ENCODE results near the gene PPM1L.

The PPM1L gene

DNA sequence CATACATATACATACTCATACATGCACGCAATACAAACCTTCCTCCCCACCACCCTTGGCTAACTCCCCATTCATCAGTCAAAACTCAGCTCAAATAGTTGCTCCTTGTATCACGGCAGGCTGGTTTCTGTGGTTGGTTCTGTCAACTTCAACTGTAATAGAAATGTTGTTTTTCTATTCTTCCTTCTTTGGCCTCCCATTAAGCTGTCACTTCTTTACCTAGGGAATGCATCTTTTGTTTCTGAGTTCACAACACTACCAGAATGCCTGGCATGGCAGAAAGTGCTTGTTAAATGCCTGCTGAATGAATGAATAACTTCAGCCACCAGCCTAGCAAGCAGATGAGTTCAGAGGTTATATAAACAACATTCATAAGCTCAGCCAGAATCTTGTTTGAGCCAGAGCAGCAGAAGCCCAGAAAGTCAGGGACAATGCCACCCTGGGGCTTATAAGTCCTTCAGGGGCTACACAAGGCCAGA, 286.0 kb downstream of the PPM1L start:
- no peak overlapping the region for H3K4me3 ChIP-seq (ENCODE audit: low read length)

DNA sequence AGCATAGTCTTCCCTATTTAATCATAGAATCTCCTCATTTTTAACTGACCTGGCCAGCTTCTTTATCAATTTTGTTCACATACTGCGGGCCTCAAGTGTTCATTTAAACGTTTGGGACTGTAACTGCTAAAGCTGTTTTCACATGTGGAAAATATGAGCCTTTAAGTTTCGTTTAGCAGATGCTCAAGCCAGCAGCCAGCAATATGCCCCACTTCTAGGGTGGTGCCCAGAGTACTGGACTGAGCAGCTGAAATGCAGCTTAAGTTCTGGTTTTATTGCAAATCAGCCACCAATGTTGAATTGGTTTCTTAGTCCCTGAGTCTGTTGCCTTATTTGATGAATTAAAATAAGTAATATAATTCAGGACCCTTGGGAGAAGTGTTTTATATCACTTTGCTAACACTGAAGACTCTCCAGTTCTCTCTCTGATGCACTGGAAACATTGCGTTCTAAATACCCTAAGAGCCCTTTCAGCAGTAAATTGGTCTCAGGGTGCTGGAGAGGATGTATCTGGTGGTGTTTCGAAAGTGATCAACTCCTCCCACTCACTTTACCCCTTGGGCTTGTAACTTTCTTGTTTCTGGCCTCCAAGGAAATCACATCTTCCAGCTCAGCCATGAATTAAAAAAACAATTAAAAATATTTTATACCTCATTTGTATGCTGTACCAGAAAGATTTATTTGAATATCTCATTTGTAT, 287.5 kb downstream of the PPM1L start:
- TF ChIP-seq ZNF274 (IDR thresholded peaks at IDR 0.05; ENCODE audit: low read depth, low read length) = no peak
- no peak overlapping the region for H3K4me3 ChIP-seq (ENCODE audit: low read length)

More for the DNA sequence above, 286.0 kb downstream of the PPM1L start:
- TF ChIP-seq ZNF274 (IDR thresholded peaks at IDR 0.05; ENCODE audit: low read depth, low read length) = no peak

DNA sequence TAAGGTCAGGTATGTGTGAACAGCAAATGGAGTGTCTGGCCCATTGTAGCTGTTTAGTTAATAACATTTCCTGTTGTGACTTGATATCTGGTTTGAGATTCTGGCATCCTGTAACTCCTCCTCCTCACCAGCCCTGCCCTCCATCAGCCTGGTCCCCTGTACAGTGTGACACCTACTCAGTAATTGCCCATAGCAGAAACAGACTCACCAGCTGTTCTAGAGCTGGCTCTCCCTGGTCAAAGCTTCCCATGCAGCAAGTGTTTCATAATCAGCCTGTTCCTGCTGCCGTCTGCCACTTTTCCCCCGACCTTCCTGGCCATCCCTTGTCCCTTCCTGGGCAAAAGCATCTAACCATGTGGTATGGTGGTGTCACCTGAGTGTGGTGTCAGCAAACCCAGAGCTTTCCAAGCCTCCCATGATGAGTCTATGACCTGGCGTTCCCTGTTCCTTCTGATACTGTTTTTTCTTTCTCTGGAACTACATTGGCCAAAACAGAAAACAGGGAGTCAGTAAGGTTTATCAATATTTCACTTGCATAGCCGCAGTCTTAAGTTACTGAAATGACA, 293.7 kb downstream of the PPM1L start:
- no peak overlapping the region for H3K4me3 ChIP-seq (ENCODE audit: low read length)
- TF ChIP-seq ZNF274 (IDR thresholded peaks at IDR 0.05; ENCODE audit: low read depth, low read length) = no peak

DNA sequence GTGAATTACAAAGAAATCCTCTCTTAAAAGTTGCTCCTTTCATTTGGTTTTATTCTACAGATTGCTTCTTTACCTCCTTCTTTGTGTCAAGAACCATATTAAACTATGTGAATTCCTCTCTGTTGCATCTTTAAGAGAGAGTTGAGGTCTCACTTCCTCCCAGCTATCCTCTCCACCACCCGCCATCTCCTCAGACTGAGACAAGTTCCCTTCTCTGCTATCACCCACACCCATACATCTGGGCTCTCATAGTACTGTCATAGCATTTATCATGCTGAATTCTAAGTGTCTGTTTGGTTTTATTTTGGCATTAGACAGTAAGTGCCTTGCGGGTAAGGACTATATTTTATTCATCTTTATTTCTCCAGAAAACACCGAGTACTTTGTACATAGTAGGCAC, 294.9 kb downstream of the PPM1L start:
- no peak for TF ChIP-seq ZNF274 (IDR thresholded peaks at IDR 0.05; ENCODE audit: low read depth, low read length)
- H3K4me3 ChIP-seq (ENCODE audit: low read length) = no peak overlapping the region

DNA sequence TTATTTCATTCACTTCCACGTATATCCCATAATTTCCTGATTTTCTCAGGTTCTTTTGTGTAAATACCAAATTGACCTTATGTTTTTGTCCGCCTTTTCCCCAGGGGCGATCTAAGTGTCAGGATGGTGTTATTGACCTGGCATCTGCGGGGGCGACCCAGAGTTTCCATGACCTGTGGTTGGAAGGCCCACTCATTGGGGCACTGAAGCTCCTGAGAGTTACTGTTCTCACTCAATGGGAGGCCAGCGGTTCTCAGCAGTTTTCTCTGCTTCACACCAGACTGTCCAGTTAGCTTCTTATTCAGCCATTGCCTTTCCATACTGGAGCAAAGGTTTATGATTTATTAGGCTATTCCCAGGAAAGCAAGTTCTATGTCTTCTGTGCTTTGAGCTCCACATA, 295.8 kb downstream of the PPM1L start:
- no peak overlapping the region for H3K4me3 ChIP-seq (ENCODE audit: low read length)
- no peak for TF ChIP-seq ZNF274 (IDR thresholded peaks at IDR 0.05; ENCODE audit: low read depth, low read length)

DNA sequence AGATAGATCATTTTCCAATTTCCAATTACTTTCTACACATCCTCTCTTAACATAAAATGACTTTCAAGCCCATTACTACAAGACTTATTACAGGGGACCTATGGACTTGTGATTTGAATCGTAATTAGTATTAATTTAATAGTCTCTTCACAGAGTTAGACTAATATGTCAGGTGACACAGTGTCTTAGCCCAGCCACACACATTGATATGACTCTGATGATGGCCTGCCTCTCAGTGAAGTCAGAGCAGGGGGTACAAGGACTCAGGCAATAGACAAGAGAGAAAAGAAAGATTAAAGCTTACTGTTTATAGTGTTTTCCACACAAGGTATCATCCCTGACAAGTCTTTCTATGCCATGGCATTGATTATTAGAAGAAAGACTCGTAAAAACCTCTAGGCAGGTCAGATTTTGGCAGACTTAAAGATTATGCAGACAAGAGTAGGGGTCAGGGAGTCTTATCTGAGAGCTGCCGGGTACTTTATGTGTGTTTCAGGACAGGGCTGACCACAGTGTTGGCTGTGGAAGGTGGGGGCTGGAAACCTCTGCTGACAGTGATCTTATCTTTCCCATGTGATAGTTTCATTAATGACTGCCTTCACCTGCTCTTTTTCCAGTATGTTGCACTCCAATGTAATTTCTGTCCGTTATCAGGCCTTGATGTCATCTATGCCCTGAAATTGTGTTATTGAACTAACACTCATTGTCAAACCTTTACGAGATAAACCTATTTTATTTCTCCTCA, 299.0 kb downstream of the PPM1L start:
- TF ChIP-seq ZNF274 (IDR thresholded peaks at IDR 0.05; ENCODE audit: low read depth, low read length) = no peak
- no peak overlapping the region for H3K4me3 ChIP-seq (ENCODE audit: low read length)

DNA sequence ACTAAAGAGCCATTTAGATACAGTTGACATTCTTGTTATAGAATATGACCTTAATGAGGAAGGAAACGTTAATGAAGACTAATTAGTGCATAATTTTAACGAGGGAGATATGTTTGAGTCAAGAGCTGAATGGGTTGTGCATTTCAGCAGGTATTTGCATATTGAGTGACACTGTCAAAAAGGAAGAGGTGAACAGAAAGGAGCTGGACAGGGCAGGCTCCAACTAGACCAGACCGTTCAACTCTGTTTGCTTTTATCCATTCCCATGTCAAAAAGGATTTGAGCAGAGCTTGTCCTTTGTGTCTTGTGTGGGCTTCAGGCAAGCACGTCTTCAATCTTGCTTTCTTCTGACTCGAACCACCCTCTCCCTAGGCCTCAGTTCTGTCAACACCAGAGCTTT, 308.4 kb downstream of the PPM1L start:
- H3K4me3 ChIP-seq (ENCODE audit: low read length) = no peak overlapping the region
- TF ChIP-seq ZNF274 (IDR thresholded peaks at IDR 0.05; ENCODE audit: low read depth, low read length) = no peak

DNA sequence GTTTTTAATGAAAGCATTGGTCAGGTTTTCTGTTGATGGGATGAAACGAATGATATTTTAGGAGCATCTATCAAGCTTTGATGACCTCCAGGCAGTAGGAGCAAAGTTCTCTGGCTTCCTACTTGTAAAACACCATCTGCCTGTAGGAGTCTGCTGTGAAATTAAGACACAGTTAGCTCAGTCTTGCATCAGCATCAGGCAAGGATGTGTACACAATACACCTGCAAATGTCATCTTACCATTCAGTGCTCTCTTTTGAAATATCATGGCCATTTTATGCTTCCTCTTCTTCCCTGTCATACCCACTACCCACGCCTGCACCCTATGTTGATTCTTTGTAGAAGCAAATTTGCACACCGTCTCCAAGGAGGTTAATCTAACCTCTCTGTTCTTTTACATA, 310.9 kb downstream of the PPM1L start:
- no peak overlapping the region for H3K4me3 ChIP-seq (ENCODE audit: low read length)
- no peak for TF ChIP-seq ZNF274 (IDR thresholded peaks at IDR 0.05; ENCODE audit: low read depth, low read length)

DNA sequence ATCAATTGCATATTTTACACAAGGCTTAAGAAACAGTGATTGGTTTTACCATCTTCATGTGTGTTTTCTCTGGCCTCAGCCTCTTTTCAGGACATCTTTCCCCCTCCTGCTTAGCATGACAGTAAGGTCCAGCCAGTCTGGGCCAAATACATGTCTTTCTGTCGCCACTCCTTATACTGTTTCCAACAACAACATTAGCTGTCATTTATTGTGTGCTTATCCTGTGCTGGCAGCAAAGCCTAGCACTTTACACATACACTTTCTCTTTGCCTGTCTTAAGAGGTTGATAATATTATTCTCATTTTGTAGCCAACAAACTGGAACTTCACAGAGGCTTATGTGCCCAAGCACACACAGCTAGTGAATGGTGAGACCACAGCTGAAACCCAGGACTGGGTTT, 311.3 kb downstream of the PPM1L start:
- TF ChIP-seq ZNF274 (IDR thresholded peaks at IDR 0.05; ENCODE audit: low read depth, low read length) = no peak
- H3K4me3 ChIP-seq (ENCODE audit: low read length) = no peak overlapping the region

DNA sequence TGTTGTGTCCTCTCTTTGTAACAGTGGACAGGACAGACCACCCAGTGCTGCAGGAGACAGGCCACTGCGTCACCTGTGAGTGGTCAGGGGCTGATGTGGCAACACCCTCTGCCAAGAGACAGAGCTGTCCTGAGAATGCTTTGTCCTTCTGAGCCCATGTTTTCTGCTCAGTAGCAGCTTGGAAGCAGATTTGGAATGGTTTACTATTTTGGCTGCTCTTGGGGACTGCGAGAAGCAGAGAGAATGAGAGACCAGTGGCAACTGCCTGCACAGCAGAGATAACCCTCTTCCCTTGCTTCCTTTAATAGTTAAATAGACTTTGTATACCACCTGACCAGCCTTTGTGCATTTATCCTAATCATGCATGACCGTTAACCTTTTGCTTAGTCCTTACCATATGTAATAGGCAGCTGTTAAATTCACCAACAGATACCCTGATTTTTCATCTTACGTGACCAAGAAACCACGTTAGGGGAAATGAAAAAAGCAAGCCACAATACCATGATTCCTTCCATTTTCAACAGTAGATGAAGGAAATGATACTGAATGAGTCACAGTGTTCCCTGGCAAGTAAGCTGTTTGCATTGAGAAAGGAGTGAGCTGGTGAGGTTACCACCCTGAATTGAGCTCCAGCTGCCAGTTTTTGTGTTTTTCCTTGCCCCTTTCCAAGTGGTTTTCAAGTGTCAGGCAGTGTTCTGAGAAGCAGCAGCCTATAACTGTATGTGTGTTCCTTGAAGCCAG, 313.6 kb downstream of the PPM1L start:
- TF ChIP-seq ZNF274 (IDR thresholded peaks at IDR 0.05; ENCODE audit: low read depth, low read length) = no peak

DNA sequence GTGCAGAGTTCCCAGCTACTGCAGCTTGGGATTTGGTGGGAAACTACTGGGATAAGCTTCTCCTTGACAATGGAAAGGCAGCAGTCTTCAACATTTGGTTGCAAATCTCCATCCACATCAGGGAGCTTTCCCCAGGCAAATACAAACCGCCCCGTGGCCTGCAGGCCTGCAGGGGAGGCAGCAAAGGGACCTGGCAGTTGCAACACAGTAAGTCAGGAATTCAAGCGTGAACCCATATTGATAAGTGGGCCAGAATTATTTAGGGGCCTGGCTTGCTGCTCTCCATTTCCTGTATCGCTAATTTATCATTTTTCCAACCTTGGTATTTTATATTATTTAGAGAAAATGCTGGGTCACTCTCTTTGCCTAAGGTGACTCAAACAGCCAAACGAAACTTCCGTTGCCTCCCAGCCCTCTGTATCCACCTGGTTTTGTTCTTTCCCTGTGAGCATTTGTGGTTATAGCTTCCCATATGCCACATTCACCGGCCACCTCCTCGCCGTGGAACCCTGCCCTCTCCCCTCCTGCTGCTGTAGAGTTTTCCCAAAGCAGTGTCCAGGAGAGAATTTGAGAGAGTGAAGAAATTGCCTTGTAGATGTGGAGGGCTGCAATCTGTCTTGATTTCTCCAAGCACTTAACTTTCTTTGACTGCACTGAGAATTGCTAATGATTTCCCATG, 314.4 kb downstream of the PPM1L start:
- TF ChIP-seq ZNF274 (IDR thresholded peaks at IDR 0.05; ENCODE audit: low read depth, low read length) = no peak
- H3K4me3 ChIP-seq (ENCODE audit: low read length) = no peak overlapping the region

More for the DNA sequence above, 313.6 kb downstream of the PPM1L start:
- peak overlapping the region; percentile 1; the same call in 1 of the 2 replicates for H3K4me3 ChIP-seq (ENCODE audit: low read length)

DNA sequence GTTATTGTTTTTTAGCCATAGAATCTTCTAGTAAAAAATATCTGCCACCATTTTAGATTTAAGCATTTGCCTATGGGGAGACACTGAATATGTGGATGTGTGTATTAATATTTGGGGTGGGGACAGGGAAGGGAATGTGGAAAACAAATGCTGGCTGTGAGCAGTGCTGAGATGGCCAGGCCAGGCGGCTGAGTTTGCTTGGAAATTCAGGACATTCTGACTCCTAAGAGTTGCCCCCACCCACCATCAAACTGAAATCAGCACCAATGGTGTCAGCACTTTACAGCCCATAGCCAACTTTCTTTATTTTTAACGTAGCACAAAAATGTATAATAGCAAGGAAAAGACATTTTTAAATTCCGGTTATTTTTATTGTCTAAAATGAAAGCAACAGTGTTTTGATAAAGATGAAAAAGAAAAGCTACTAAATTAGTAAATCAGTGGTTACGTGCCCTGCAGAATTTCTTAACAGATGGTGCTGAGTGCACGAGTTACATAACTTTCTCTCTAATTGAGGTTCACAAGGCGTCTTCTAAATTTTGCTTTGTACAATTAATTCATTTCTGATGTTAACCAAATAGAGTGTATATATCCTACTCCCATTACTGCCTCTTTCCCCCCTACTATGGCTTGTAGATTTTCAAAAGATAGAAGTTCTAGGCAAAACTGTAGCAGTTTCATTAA, 315.1 kb downstream of the PPM1L start:
- H3K4me3 ChIP-seq (ENCODE audit: low read length) = no peak overlapping the region
- TF ChIP-seq ZNF274 (IDR thresholded peaks at IDR 0.05; ENCODE audit: low read depth, low read length) = no peak

DNA sequence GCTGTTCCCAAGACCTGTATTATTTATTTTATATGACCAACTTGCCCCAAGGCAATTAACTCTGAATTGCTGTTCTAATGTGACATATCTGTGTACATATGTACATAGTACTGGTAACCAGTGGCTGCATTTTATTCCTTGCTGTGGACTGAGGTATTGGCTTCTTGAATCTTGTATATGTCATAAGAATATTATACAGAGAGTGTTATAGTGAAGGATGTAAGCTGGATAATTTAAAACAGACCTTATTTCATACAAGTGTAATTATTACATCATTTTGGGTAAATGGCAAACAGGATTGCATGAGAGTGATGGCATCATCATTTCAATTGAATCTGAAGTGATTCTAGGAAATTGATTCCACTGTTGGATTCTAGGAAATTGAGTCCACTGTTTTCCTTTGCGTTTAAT, 316.2 kb downstream of the PPM1L start:
- no peak for TF ChIP-seq ZNF274 (IDR thresholded peaks at IDR 0.05; ENCODE audit: low read depth, low read length)
- H3K4me3 ChIP-seq (ENCODE audit: low read length) = no peak overlapping the region

All from GM08714 (cell line).